Small intestine (tissue), 7 donors: Measurements from ENCODE around the gene KIF1A. TPM values are rescaled to one million over a fixed set of nuclear protein-coding genes. Genes with fewer than 3 reads are reported as not detected.

Experiments
- DNase-seq, 2 donors: peaks; one replicate each; pipeline versions ENCODE4 v3.0.0 to v3.0.0-alpha.2; 2013
- FAIRE-seq: peaks from 2 replicates; lab custom pipeline; 2012; peaks lifted over from hg19 to GRCh38; lab: Jason Lieb, UNC
- H3K27ac ChIP-seq, 3 donors: one replicate each; pipeline ENCODE4 v1.5.1; 2013; ENCODE audit warnings: low read length in 2 of 3, mild to moderate bottlenecking in 2 of 3, control low read depth in 1 of 3, inconsistent platforms in 1 of 3, low read depth in 1 of 3, moderate library complexity in 1 of 3
- H3K27me3 ChIP-seq, 3 donors: one replicate each; pipeline ENCODE4 v1.6.1; 2013; ENCODE audit warnings: low read length in 3 of 3, inconsistent platforms in 1 of 3; ENCODE audit not compliant: control insufficient read depth in 3 of 3, insufficient read depth in 3 of 3
- H3K36me3 ChIP-seq, 3 donors: one replicate each; pipeline ENCODE4 v1.6.1; 2013; ENCODE audit warnings: low read length in 3 of 3, inconsistent platforms in 1 of 3, low read depth in 1 of 3, mild to moderate bottlenecking in 1 of 3, moderate library complexity in 1 of 3; ENCODE audit not compliant: control insufficient read depth in 3 of 3, insufficient read depth in 2 of 3
- H3K4me1 ChIP-seq, 3 donors: one replicate each; pipeline ENCODE4 v1.6.1; 2013; ENCODE audit warnings: low read length in 2 of 3, inconsistent platforms in 1 of 3, low read depth in 1 of 3, mild to moderate bottlenecking in 1 of 3, moderate library complexity in 1 of 3; ENCODE audit not compliant: control insufficient read depth in 3 of 3, insufficient read depth in 2 of 3
- H3K4me3 ChIP-seq, 3 donors: one replicate each; pipeline ENCODE4 v1.5.1; 2013; ENCODE audit warnings: low read length in 3 of 3, control low read depth in 1 of 3, inconsistent platforms in 1 of 3, low read depth in 1 of 3, mild to moderate bottlenecking in 1 of 3, moderate library complexity in 1 of 3
- H3K9me3 ChIP-seq, 2 donors: one replicate each; pipeline ENCODE4 v1.6.1; 2013; ENCODE audit warnings: low read depth in 1 of 2, low read length in 1 of 2; ENCODE audit not compliant: control insufficient read depth in 2 of 2, insufficient read depth in 1 of 2
- WGBS, 3 donors: extraction: QIAGEN DNeasy Blood & Tissue Kit; methylation state at CpG; one replicate each; pipeline ENCODE4 v1.1.7; 2013; 5-methylcytosine and 5-hydroxymethylcytosine counted together
- polyA plus RNA-seq, 4 donors: library from polyadenylated mRNA; stranded (reverse) in 3 of 4; unstranded in 1 of 4; fragments of 200-250 nt in 3 of 4; fragments of 120-200 nt in 1 of 4; gene quantifications; one replicate each; pipeline versions ENCODE4 v1.2.1 to v1.2.3, GENCODE V29; 2013
- donor health status: healthy with polysubstance abuse.
- donor health status: control.
- donor health status: control.
- donor health status: Bipolar disorder and iron deficiency.
- donor health status: healthy.

KIF1A gene
- polyA plus RNA-seq, 4 donors, result 0.27 to 7.7 (median 1.9) TPM

DNA sequence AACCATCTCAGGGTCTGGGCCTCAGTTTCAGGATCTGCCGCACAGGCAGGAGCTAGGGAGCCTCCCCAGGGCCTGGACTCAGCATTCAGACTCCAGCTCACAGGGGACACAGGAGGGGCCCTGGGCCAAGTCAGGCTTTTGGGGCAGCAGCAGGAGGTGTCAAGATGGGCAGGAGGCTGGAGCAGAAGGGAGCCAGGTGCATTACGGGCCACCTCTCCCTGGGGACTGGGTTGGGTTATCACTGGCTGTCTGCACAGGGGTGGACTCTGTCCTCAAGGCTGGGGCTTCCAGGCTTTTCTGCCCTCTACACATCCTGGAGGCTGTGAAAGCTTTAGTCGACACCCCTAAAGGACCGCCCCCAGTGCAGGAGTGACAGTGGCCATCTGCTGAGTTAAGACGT is 108.3 kb downstream of the KIF1A start:
- Histone ChIP-seq H3K36me3 (no peaks in the 10 kb centered on the region), H3K27me3 (peaks cover 0 to 2% (median 0%) of the 10 kb centered on the region in 3 donors), H3K4me1 (peaks cover 0 to 6% (median 0%) of the 10 kb centered on the region in 3 donors), H3K4me3 (no peak overlapping the region), H3K27ac (no peak overlapping the region), H3K9me3 (no peaks in the 10 kb centered on the region)
- 48 to 69% (median 62%) methylated on average over 5 of the region's 5 CpGs for WGBS, 3 donors
- peak in 1 of 2 donors; percentile 24 for DNase-seq
- FAIRE-seq, result no peak

DNA sequence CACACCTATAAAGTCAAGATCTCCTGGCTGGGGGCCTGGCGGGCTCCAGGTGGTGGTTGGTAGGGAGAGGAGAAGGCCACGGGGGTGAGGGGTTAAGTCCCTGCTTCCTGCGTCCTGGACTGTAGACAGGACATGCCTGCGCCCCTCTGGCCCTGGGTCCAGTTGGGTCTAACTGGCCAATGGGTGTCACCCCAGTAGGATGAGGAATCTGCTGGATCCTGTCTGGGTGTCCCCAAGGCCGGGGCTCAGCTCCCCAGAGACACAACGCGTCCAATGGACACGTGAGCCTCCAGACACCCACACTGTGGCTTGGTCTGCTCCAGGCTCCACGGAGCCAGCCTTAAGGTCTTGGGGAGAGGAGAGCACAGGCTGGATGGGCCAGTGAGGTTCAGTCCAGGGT is 108.7 kb downstream of the KIF1A start:
- DNase-seq, result no peak
- 86 to 91% (median 88%) methylated on average over 9 of the region's 9 CpGs for WGBS, 3 donors
- no peak for FAIRE-seq
- no peak overlapping the region for H3K27ac ChIP-seq
- H3K4me1 ChIP-seq, result peaks cover 0 to 6% (median 0%) of the 10 kb centered on the region in 3 donors
- H3K36me3 ChIP-seq, result no peaks in the 10 kb centered on the region
- no peak overlapping the region for H3K4me3 ChIP-seq
- no peaks in the 10 kb centered on the region for H3K9me3 ChIP-seq
- H3K27me3 ChIP-seq, result peaks cover 0 to 2% (median 0%) of the 10 kb centered on the region in 3 donors

DNA sequence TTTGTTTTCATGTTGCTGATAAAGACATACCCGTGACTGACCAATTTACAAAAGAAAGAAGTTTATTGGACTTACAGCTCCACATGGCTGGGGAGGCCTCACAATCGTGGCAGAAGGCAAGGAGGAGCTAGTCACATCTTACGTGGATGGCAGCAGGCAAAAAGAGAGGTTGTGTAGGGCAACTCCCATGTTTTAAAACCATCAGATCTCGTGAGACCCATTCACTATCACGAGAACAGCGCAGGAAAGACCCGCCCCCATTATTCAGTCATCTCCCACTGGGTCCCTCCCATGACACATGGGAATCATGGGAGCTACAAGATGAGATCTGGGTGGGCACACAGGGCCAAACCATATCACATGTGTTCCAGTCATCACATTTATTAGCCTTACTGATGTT is 111.6 kb downstream of the KIF1A start:
- Histone ChIP-seq H3K27me3 (peaks cover 0 to 2% (median 0%) of the 10 kb centered on the region in 3 donors), H3K4me3 (no peak overlapping the region), H3K4me1 (peaks cover 0 to 6% (median 0%) of the 10 kb centered on the region in 3 donors), H3K27ac (no peak overlapping the region), H3K36me3 (no peaks in the 10 kb centered on the region), H3K9me3 (no peaks in the 10 kb centered on the region)
- FAIRE-seq (no peak), DNase-seq (no peak)
- WGBS, 3 donors, result 66 to 74% (median 67%) methylated on average over 7 of the region's 7 CpGs

DNA sequence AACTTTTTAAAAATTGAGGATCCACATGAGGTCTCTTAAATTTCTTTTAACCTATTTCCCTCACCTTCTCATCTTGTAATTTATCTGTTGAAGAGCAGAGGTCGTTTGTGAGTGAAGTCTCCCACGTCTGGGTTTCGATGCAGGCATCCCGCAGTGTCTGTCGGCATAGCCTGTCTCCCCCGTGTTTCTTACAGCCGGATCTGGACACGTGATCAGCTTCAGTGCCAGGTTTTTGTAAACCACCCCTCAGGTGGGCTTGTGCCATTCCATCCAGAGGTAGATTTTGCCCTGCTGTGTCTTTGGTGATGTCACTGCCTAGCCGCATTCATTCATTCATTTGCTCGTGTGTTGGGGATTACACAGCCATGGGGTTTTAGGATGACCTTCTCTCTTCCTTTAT is 112.2 kb downstream of the KIF1A start:
- no peak overlapping the region for H3K4me3 ChIP-seq
- no peak for DNase-seq
- no peak for FAIRE-seq
- H3K4me1 ChIP-seq, result peaks cover 0 to 6% (median 0%) of the 10 kb centered on the region in 3 donors
- H3K9me3 ChIP-seq, result no peaks in the 10 kb centered on the region
- 72 to 80% (median 78%) methylated on average over 10 of the region's 10 CpGs for WGBS, 3 donors
- H3K27ac ChIP-seq, result no peak overlapping the region
- H3K27me3 ChIP-seq, result peaks cover 0 to 2% (median 0%) of the 10 kb centered on the region in 3 donors
- no peaks in the 10 kb centered on the region for H3K36me3 ChIP-seq

DNA sequence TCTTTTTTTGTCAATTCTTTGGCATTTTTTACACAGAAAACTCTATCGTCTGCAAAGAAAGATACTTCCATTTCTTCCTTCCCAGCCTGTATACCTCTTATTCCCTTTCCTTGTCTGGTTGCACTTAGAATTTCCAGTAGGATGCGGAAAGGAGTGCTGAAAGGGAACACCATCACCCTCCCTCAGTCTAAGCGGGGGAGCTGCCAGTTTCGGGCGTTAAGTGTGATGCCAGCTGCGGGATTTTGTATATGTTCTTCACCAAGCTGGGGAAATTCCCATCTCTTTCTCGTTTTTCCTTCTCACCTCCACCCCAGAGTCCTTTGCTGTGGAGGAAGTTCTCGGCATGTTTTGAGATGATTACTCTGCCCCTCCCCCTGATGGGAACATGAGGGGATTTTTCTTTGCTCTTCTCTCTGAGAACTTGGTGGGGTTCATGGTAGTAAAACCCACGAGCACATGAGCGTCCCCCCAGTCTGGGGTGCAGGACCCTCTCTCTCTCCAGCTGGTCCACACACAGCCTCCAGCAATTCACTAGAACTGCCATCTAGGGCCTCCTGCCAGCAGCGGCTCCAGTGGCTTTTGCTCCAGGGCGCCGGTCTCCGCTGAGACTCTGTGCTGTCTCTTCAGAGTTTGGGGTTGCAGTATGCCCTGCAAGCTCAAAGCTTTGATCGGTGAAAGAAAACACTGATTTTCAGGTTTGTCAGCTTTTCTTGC is 112.8 kb downstream of the KIF1A start:
- DNase-seq (no peak), FAIRE-seq (no peak)
- Histone ChIP-seq H3K9me3 (no peaks in the 10 kb centered on the region), H3K36me3 (no peaks in the 10 kb centered on the region), H3K27ac (no peak overlapping the region), H3K4me1 (peaks cover 0 to 6% (median 0%) of the 10 kb centered on the region in 3 donors), H3K27me3 (peaks cover 0 to 2% (median 0%) of the 10 kb centered on the region in 3 donors), H3K4me3 (no peak overlapping the region)
- 69 to 74% (median 70%) methylated on average over 15 of the region's 15 CpGs for WGBS, 3 donors

DNA sequence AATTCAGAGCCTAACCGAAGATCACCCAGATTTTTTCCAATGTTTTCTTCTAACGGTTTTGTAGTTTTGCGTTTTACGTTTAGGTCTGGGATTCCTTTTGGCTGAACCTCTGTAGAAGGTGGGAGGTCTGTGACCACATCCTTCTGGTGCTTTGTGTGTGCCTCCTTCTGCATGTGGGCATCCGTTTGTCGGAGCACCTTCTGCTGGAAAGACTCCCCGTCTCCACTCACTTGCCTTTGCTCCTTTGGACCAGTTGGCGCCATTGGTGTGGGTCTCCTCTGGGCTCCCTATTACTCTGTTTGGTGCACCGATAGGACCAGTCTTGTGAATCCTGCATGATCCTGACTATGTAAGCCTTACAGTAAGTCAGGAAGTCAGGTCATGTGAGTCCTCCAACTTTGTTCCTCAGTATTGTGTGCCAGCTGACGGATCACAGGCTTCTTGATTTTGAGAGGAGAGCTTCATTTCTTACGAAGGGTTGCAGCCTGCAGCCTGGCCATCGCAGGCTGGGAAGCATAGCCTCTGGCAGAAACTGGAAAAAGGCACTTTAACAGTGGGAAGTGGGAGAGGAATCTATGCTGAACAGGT is 114.7 kb downstream of the KIF1A start:
- no peak overlapping the region for H3K4me3 ChIP-seq
- FAIRE-seq (no peak), DNase-seq (no peak)
- WGBS, 3 donors, result 62 to 81% (median 68%) methylated on average over 12 of the region's 12 CpGs
- H3K27ac ChIP-seq, result no peak overlapping the region
- H3K27me3 ChIP-seq, result peaks cover 0 to 2% (median 0%) of the 10 kb centered on the region in 3 donors
- H3K9me3 ChIP-seq, result no peaks in the 10 kb centered on the region
- H3K4me1 ChIP-seq, result no peaks in the 10 kb centered on the region
- H3K36me3 ChIP-seq, result no peaks in the 10 kb centered on the region

DNA sequence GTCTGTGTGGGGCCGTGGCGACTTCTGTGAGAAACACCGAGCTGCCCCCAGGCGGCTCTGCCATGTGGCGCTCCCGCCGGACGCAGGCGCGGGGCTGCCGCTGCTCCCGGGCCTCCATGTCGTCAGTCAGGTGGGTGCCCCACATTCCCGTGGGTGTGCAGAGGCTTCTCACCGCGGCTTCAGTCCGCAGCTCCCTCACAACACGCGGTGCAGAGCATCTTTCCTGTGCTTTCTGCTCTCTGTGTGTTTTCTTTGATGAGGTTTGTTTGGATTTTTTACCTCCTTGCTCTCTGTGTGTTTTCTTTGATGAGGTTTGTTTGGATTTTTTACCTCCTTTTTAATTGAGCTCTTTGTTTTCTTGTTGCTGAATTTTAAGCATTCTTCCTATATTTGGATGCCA is 115.4 kb downstream of the KIF1A start:
- Histone ChIP-seq H3K36me3 (no peaks in the 10 kb centered on the region), H3K4me3 (no peak overlapping the region), H3K9me3 (no peaks in the 10 kb centered on the region), H3K4me1 (no peaks in the 10 kb centered on the region), H3K27ac (no peak overlapping the region), H3K27me3 (peaks cover 0 to 2% (median 0%) of the 10 kb centered on the region in 3 donors)
- no peak for FAIRE-seq
- 62 to 72% (median 63%) methylated on average over 19 of the region's 19 CpGs for WGBS, 3 donors
- DNase-seq, result no peak

DNA sequence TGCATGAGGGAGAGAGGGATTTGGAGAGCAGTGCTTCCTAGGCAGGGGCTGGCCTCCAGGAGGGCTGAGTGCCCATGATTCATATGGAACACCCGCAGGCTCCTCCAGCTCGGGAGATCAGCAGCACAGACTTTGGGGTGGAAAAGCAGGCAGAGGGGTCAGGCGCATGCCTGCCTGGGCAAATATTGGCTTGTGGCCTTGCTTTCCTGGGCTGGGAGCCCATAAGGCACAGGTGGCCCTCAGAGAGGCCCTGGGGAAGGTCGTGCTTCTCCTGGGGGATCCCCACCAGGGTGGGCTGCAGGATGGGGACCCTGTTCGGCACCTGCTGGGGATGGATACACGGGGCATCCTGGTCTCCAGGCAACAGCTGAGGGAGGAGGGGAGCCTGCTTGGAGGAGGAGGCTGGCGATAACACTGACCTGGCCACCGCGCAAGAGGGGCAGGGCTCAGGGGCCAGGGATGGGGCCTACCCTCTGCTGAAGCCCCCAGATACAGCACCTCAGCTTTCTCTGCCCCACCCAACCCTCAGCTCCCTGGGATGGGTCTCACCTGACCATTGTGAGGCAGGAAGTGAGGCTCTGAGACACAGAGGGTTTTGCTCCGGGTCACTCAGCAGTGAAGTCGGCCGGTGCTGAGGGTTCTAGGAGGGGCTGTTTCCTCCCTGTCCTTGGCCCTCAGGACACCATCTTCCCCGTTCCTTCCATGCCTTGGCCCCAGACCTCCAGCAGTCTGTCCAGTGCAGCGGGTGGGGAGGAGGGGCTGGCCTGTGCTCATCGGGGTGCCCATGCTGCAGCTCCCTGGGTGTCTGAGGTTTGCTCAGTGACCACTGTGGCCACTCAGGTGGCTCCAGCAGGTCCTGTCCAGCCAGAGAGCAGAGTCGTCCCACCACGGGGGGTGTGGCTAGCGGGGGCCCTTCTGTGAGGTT is 116.3 kb downstream of the KIF1A start:
- no peaks in the 10 kb centered on the region for H3K9me3 ChIP-seq
- H3K4me3 ChIP-seq, result no peak overlapping the region
- no peak for DNase-seq
- H3K27me3 ChIP-seq, result peaks cover 0 to 2% (median 0%) of the 10 kb centered on the region in 3 donors
- no peaks in the 10 kb centered on the region for H3K36me3 ChIP-seq
- H3K4me1 ChIP-seq, result no peaks in the 10 kb centered on the region
- no peak overlapping the region for H3K27ac ChIP-seq
- no peak for FAIRE-seq
- WGBS, 3 donors, result 61 to 73% (median 61%) methylated on average over 17 to 18 of the region's 18 CpGs
